Measurements from ENCODE around the gene NUP62.
A peak's percentile ranks its signal among the peaks of the same experiment; 100 is the strongest.

Gene NUP62

GRCh38 chr19:49887037-49887664 lies 42.2 kb downstream of the NUP62 start:
- no peak for DNase-seq (ENCODE audit: extremely low spot score, insufficient read length, low read depth)
- no peak for FAIRE-seq

DNA sequence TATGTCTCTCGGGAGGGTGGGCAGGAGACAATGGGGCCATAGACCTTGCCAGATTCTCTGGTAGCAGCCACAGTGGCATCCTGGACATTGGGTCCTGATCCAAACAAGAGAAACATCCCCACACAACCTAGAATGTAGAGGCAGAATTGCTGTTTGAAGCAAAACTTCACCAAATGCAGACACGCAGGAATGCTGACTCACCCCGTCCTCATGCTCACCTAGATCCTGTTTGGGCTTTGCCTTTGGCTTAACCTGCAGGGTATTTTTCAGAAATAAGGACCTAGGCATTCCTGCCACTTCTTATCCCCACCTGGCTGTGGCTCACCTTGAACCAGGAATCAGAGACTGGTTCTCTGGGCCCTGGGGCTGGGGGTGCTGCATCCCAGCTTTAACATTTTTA lies 44.5 kb downstream of the NUP62 start:
- no peak for DNase-seq (ENCODE audit: extremely low spot score, insufficient read length, low read depth)
- no peak for FAIRE-seq

DNA sequence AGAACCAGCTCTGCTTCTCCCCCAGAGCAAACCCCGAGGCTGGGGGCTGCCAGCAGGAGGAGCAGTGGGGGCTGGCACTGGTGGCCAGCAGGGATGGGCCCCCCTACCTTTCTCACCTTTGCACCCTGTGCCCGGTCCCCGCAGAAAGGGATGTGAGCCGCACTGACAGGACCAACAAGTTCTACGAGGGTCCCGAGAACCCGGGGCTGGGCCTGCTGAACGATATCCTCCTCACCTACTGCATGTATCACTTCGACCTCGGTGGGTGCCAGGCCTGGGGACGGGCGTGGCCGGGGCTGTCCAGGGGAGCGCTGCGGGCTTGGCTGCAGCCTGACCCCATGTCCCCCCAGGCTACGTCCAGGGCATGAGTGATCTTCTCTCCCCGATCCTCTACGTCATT lies 45.2 kb downstream of the NUP62 start:
- FAIRE-seq (no peak), DNase-seq (ENCODE audit: extremely low spot score, insufficient read length, low read depth) (no peak)

DNA sequence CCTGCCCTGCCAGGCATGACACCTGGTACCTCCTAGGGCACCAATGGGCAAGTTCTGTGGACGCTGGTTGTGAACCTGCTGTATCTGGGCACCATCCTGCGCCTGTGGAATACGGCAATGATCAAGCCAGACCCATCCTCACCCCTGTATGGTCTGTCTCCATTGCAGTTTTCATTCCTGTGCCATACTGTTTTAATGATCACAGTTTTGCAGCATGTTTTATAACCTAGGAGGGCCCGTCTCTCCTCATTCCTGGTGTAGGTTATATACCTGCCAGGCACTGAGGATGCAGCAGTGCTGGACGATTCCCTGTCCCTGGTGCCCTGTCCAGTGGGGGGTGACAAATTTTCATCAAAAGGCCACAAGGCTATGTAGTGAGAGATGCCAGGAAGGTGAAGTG lies 46.2 kb downstream of the NUP62 start:
- no peak for DNase-seq (ENCODE audit: extremely low spot score, insufficient read length, low read depth)
- FAIRE-seq, result no peak

DNA sequence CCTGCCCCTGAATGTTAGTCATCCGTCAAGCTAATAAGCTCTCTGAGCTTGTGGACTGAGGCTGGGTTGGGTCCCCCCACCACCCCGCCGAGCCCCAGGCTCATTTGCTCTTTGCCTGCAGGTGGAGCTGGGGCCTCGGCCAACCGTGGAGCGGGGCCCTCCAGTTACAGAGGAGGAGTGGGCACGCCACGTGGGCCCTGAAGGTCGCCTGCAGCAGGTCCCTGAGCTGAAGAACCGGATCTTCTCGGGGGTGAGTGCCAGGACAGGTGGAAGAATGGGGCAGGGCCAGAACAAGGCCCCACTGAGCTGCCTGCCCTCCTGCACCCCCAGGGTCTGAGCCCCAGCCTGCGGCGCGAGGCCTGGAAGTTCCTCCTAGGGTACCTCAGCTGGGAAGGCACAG lies 46.7 kb downstream of the NUP62 start:
- FAIRE-seq, result no peak
- DNase-seq (ENCODE audit: extremely low spot score, insufficient read length, low read depth), result no peak

- no peak for DNase-seq (ENCODE audit: extremely low spot score, insufficient read length, low read depth)
- FAIRE-seq, result no peak
These were observed 47.5 kb downstream of the NUP62 start for GRCh38 chr19:49881672-49882394.

DNA sequence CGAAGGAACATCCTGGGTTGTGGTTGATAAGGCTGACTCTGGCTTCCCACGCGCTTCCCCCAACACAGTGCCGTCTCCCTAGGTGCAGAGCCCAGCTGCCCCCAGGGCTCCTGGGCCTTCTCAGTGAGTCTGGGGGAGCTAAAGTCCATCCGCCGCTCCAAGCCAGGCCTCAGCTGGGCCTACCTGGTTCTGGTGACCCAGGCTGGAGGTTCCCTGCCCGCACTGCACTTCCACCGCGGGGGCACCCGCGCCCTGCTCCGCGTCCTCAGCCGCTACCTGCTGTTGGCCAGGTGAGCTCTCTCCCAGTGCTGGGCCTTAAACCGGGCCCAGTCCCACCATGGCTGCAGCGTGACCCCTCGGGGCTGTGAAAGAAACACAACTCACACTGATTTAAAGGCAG lies 48.1 kb downstream of the NUP62 start:
- FAIRE-seq, result no peak
- no peak for DNase-seq (ENCODE audit: extremely low spot score, insufficient read length, low read depth)

GRCh38 chr19:49880162-49880869 lies 49.0 kb downstream of the NUP62 start:
- DNase-seq (ENCODE audit: extremely low spot score, insufficient read length, low read depth) (no peak), FAIRE-seq (no peak)

DNA sequence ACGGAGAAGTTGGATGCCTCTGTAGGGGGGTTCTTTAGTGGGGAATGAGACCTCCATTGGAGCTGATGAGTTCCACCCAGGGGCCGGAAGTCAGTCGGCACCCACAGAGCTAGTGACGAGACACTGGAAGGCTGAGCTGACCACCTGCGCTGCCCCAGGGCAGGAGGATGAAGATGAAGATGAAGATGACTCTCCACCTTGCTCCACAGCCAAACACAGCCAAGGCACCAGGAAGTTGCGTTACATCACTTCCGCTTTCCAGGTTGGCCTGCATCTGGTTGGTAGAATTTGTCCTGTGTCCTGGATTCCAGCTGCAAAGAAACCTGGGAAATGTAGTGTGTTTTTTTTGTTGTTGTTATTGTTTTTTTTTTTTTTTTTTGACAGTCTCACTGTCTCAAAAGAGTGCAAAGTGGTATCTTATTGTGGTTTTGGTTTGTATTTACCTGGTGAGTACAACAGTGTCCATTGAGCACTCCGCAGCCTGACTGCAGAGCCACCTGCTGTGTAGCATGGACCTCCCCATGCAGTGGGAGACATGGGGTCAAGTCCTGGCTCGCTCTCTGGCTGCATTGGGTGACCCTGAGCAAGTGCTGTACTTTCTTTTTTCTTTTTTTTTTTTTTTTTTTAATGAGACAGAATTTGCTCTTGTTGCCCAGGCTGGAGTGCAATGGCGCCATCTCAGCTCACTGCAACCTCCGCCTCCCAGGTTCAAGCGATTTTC lies 49.9 kb downstream of the NUP62 start:
- FAIRE-seq (no peak), DNase-seq (ENCODE audit: extremely low spot score, insufficient read length, low read depth) (no peak)

DNA sequence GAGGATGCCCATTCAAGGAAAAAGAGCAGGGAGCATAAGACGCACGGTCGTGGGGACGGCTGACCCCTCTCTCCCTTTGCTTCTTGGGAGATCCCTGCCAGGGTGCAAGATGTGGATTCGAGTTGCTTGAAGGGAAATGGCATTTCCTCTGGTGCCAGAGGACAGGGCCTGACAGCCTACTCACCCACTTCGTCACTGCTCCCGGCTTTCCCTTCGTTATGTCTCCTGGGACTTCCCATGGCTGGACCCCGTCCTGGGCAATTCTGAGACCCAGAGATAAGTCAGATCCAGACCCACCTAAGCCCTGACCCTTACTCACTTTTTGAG lies 50.6 kb downstream of the NUP62 start:
- no peak for DNase-seq (ENCODE audit: extremely low spot score, insufficient read length, low read depth)
- FAIRE-seq, result no peak

DNA sequence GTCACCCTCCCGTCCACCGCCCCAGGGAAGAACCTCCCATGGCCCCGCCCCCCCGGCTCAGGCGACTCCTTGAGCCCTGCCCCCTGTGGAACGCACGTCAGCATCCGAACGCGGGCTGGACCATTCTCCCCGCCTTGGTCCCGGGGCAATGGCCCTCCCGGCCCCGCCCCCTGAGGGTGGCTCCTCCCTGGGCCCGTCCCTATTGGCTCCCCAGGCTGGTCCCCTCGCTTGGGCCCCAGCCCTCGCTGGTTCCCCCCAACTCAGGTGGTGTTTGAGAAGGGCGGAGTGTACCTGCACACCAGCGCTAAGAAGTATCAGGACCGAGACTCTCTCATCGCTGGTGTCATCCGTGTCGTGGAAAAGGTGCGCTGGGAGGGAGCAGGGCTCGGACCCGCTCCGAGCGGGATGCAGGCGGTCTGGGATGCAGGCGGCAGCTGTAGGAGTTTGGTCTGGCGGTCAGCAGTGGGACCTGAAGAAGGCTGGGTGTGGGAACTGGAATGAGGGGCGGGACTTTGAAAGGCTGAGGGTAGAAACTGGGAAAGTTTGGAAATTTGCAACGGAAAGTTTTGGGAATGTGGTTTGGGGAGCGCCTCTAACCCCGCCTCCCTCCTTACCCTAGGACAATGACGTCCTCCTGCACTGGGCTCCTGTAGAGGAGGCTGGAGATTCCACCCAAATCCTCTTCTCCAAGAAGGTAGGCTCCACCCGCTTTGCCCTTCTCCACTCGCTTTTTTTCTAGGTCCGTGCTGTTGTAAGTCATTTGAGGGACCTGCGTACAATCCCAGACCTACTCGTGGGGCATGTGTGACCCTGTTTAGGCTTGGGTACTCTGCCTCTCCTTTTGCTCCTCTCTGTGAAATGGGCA lies 51.2 kb downstream of the NUP62 start:
- no peak for FAIRE-seq

GRCh38 chr19:49877020-49877878 lies 52.1 kb downstream of the NUP62 start, which contains the start of the genes AKT1S1 and TBC1D17:
TSS of gene AKT1S1 (minus strand) at chr19:49877355. CDS start at chr19:49873295, 4,060 bp downstream.
TSS of gene TBC1D17 (plus strand) at chr19:49877702. CDS start at chr19:49877724, 22 bp downstream.
- DNase-seq (ENCODE audit: extremely low spot score, insufficient read length, low read depth) (peak; percentile 90), FAIRE-seq (peak; percentile 100)

More for the DNA sequence above, 51.2 kb downstream of the NUP62 start:
- DNase-seq (ENCODE audit: extremely low spot score, insufficient read length, low read depth), result peak; percentile 90

- no peak for DNase-seq (ENCODE audit: extremely low spot score, insufficient read length, low read depth)
- FAIRE-seq, result no peak
These were observed 52.8 kb downstream of the NUP62 start for GRCh38 chr19:49876422-49877019.

- FAIRE-seq (no peak), DNase-seq (ENCODE audit: extremely low spot score, insufficient read length, low read depth) (no peak)
These were observed 53.4 kb downstream of the NUP62 start for GRCh38 chr19:49875857-49876421.

- DNase-seq (ENCODE audit: extremely low spot score, insufficient read length, low read depth) (no peak), FAIRE-seq (no peak)
These were observed 54.1 kb downstream of the NUP62 start for GRCh38 chr19:49875177-49875576.

DNA sequence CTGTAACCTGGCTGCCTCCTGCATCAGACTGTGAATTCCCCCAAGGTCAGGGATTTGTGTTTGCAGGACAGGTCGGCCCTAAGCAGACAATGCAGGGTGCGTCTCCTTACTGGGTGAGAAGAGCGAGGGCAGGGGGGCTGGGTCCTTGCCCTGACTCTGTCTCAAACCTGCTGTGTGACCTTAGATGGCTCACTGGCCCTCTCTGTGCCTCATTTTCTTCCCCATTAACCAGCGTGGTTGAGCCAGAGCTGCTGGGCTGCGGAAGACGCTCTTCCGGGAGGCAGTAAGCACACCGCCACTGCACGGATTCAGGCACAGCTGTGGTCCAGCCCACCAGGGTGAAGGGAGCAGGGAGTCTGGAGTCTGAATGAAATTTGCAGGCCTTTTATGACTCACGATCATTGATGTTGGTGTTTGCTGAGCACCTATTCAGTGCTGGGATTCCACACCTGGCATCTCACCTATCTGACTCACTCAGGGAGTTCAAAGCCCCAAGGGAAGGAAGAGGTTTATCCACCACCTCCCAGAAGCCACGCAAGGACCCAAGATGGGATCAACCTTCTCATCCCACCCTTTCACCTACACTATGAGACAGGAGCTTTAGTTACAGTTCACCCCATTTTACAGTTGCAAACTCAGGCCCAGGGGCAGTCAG lies 54.7 kb downstream of the NUP62 start:
- FAIRE-seq (no peak), DNase-seq (ENCODE audit: extremely low spot score, insufficient read length, low read depth) (no peak)

DNA sequence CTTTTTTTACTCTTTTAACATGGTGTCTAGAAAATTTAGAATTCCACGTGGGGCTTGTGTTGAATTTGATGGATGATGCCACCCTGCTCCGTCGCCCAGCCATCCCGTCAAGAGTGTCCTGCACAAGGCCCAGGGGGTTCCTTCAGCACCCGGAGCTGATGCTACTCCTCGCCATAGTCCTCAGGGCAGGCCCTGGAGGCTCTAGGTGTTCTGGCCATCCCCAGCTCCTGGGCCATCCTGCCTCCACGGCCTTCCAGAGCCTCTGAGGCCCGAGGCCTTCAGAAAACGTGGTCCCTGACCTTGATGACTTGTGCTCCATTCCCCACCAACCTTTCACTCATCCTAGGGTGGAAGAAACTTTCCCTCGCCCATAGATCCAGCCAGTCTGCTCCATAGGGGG lies 55.5 kb downstream of the NUP62 start:
- no peak for DNase-seq (ENCODE audit: extremely low spot score, insufficient read length, low read depth)
- no peak for FAIRE-seq

- FAIRE-seq, result no peak
- no peak for DNase-seq (ENCODE audit: extremely low spot score, insufficient read length, low read depth)
These were observed 56.2 kb downstream of the NUP62 start for GRCh38 chr19:49873129-49873521.
